OCI-LY7 (cell line): Measurements from ENCODE around the gene TAF10.

ENCODE experiments used
- EZH2phosphoT487 ChIP-seq: fragments of 200-600 bp; sonication (generic); IDR thresholded peaks from 2 replicates; pipeline ENCODE4 v1.6.1; 2018; ENCODE audit warnings: low read depth, borderline replicate concordance, mild to moderate bottlenecking, mixed run types, antibody characterized with exemption, low read length, moderate library complexity, mixed read lengths
- TF ChIP-seq, protein P1 (sequence below): fragments of 200-600 bp; sonication (generic); conservative IDR thresholded peaks from 2 replicates; pipeline ENCODE4 v1.5.1; 2014; ENCODE audit warnings: mild to moderate bottlenecking, antibody characterized with exemption, low read length, moderate library complexity, mixed read lengths

DNA sequence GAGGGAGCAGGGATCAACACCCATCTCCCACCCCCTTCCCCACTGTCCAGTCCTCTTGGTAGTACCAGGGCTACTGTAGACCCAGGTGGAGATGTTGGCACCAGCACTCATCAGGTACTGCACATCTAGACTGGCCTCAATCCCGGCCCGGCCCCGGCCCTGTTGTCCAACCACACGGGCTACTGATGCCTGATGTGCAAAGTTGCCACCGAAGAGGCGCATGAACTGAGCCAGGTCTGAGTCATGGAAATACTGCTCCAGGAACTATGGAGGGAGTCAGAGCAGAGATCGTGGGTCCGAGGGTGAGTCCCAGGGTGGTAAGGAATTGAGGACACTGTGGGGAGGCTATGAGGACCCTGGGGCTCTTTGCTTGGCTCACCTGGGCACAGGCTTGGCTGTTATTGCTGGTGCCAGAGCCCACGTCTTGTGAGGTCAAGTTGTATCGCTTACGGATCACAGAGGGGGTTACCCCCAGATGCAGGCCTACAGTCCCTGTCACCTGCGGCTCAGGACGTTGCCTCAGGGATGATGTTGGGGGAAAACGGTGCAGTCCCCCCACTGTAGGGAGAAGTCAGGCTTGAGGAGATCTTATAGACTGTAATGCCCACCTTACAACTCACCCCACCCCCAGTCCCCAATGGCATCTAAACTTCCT is 4.7 kb upstream of the TAF10 start:
- TF ChIP-seq, protein P1, sequence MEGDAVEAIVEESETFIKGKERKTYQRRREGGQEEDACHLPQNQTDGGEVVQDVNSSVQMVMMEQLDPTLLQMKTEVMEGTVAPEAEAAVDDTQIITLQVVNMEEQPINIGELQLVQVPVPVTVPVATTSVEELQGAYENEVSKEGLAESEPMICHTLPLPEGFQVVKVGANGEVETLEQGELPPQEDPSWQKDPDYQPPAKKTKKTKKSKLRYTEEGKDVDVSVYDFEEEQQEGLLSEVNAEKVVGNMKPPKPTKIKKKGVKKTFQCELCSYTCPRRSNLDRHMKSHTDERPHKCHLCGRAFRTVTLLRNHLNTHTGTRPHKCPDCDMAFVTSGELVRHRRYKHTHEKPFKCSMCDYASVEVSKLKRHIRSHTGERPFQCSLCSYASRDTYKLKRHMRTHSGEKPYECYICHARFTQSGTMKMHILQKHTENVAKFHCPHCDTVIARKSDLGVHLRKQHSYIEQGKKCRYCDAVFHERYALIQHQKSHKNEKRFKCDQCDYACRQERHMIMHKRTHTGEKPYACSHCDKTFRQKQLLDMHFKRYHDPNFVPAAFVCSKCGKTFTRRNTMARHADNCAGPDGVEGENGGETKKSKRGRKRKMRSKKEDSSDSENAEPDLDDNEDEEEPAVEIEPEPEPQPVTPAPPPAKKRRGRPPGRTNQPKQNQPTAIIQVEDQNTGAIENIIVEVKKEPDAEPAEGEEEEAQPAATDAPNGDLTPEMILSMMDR: no peak
- no peak for TF ChIP-seq EZH2phosphoT487
